ENCODE measurements around the gene SMYD1.

The SMYD1 gene

DNA sequence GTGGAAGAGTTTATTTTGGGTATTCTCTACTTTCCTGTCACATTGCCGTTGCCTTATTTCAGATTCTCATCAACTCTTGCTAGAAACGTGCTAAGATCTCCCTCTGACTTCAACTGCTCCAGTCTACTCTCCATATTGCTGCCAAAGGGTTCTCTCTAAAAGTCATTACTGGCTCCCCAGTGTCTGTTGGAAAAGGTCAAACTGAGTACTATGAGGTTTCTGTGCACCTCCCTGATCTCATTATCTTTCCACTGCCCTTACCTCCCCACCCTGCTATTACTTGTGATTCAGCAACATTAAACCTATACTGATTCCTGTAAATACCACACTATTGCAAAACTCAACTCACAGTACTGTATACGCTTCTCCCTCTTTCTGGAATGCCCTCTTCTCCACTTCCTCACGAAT lies 10.2 kb upstream of the SMYD1 start:
- DNase-seq = no peak

DNA sequence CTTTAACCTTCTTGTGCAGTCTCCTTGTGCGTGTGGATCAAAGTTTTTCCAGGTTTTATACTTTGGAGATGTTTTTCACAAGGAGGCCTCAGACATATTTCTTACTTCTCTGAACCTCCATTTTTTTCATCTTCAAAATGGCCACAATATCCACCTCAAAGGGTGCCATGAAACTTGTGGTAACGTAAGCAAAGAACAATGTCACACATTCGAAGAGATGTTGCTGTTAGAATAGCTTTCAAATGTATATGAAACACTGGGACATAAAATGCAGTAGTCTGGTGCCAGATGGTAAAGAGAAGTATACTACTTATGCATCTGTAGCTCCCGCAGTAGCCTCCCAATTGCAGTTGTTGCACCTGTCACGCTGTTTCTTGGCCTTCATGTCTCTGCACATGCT lies 9.4 kb upstream of the SMYD1 start:
- DNase-seq = no peak

DNA sequence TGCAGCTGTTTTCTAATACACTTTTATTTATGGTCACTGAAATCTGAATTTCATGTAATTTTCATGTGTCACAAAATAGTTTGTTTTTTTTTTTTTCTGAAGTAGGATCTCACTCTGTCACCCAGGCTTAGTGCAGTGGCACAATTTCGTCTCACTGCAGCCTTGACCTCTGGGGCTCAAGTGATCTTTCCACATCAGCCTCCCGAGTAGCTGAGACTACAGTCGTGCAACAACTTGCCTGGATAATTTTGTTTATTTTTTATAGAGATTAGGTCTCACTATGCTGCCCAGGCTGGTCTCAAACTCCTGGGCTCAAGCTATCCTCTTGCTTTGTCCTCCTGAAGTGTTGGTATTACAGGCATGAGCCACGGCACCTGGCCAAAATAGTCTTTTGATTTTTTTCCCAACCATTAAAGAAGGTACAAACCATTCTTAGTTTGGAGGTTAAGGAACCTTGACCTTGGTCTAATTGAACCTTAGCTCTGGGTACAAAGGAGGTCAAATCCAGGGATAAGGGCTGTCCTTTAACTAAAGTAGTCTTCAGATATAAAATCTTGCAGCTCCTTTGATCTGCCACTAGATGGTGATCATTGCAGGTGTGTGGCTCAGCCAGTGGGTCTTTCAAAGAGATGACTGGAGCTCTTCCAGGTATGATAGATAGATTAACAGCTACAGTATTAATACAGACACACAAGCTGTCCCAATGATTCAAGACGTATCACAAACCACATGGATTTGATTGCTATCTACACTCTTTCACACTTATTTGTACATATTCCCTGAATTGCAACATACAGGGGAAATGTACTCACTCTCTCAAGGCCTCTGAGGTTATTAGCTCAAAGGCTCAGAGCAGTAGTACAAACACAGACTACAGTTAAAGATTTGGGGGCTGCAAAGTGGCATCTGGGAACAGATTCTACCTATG lies 7.4 kb upstream of the SMYD1 start:
- peak; percentile 34 for DNase-seq

DNA sequence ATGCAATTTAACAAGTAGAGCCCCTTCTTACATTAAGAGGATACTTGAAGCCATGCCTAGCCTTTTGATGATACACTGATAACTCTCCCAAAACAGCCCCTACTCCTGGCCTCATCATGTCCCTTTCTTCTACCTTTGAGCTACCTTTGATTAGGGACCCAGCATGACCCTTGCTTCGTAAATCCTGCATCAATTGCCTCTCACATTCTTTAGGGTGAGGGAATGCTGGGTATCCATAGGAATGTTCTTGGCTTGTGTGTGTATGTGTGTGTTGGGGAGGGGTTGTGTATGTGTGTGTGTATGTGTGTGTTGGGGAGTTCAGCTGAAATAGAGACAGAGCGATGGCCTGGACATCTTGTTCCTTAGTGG lies 6.7 kb upstream of the SMYD1 start:
- DNase-seq = no peak

DNA sequence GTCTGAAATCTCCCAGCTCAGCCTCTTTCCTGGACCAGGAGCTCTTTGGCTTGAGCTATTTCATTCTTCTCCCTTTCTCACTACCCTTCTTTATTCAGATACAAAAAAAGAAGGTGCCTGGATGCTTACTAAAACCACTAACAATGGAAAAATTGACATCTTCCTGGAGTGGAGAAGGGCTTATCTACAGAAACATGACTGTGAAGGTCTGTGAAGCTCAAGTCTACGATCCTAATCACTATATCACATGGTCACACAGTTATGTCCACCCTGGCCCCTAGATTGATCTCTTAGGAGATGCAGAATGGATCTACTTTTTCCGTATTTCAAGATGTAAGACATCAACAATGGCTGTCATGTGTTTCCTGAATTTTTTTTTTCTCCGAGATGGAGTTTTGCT lies 6.3 kb upstream of the SMYD1 start:
- DNase-seq = no peak

DNA sequence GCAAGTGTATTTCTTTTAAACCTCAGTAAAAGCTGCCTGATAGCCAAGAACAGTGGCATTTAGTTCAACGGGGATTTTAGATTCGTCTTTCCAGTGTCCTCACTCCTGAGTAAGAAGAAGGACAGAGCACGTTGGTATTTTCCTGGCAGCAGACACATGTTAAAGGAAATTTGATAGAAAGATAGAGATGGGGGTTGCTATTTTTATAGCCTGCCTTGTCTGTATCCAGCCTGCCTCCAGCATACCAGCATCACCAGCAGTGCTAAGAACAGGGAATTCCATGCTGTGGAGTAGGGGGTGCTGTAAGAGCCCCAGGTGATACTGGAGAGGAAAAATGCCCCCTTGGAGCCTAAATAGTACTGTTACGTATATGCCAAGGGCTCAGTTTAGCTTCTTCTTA lies 1.1 kb upstream of the SMYD1 start:
- DNase-seq = no peak

DNA sequence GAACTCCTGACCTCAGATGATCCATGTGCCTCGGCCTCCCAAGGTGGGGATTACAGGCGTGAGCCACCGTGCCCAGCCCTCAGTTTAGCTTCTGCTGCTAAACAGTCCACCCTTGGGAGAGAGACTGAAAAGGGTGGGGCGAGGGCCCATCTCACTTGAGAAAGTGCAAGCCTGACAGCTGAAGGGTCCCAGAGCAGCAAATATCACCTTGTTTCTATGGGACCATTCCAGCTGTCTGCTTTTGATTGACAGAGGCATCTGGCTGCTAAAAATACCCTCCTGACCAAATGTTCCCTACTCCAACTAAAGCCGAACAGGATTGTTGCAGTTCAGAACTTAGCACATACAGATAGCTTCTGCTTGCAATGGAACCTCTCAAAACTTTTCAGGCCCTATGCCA lies 436 bp upstream of the SMYD1 start:
- DNase-seq = no peak

DNA sequence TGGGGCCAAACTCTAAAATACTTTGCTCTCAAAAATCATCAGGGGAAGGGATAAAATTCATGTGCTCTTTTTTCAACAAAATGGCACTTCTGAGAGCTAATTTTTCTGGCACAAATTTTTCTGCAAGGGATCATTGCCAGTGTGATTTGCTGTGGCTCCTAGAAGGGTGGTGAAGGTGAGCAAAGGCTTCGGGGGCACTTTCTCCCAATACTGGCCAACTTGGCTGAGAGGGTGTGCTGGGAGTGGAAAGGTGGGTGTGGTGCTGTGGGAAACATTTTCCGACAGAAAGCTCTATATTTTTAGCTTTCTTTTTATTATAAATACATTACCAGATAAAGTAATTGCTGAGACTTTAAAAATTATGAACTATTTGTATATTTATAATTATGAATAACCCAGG lies 419 bp downstream of the SMYD1 start:
- no peak for DNase-seq

DNA sequence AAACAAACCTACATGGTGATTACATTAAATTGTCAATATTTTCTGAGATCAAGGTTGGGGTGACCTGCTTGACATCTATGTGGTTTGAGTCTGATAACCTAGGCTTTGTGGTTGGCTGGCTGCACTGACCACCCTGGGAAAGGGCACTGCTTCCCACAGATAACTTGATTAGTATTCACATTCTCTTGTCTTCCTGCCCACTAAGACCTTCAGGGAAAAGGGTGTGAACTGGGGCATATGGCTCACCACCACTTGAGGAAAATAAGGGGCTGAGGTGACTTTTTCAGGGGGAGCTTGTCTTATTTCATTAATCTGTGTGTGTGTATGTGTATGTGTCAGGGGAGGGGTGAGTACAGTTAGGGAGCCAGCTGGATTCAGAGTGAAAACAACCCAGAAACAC lies 1.5 kb downstream of the SMYD1 start:
- DNase-seq = no peak

DNA sequence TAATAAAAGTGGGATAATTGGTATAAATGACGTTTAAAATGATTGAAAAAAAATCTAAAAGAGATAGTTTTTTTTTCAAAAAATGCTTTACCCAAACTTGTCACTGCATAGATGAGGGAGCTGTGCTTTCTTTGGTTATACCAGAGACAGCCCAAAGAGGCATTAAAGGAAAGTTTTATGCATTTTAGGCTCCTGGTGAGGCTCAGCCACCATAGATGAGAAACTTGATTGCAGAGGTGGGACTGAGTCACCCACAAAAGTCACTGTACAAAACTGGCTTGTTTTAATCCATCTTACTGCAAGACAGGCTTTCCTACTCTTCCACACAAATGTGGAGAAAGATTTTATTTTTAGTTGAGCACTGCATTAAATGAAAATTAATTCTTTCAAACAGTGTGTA lies 2.4 kb downstream of the SMYD1 start:
- no peak for DNase-seq

DNA sequence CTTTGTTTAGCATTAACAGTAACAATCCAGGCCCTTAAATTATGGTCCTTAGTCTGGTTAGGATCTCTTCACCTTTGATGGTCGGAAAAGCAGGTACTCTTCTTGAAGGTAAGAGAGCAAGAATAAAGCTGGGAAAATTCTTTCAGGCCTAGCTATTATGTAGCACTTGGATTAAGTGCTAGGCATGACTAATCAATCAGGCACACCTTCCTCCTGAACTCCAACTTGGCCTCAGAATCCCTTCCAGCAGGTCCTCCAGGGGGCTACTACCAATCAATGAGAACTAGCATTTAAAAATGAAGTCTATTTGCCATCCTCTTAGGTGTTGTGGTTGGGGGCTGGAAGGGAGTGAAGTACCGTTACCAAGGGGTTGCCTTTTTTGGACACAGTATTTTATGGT lies 3.7 kb downstream of the SMYD1 start:
- DNase-seq = no peak

DNA sequence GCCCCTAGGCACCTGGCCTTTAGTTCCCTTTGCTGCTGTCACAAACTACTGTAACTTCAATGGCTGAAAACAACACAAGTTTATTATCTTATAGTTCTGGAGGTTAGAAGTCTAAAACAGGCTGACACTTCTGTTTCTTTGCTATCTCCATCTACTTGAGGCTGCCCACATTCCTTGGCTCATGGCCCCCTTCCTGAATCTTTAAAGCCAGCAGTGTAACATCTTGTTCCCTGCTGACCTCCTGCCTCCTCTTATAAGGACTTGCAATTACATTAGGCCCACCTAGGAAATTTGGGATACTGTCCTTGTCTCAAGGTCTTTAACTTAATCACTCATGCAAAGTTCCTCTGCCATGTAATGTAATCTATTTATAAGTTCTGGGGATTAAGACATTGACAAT lies 6.5 kb downstream of the SMYD1 start:
- no peak for DNase-seq

DNA sequence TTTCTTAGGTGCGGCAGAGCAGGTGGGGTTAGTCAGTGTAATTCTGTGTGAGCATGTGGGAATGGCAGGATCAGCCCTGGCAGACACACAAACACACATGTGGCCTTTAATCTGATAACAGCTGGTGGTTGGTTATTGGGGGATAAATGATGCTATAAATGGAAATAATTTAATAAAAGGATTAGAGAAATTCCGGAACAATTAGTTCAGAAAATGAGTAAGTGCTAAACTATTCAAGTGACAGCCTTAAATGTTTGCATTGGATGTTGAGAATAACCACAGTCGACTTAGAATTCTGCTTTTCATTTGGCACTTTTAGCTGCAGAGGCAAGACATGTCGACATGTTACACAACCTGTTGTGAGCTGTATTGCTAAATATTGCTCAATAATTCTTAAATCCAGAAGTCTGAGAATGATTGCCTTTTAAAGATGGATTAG lies 7.2 kb downstream of the SMYD1 start:
- no peak for DNase-seq

DNA sequence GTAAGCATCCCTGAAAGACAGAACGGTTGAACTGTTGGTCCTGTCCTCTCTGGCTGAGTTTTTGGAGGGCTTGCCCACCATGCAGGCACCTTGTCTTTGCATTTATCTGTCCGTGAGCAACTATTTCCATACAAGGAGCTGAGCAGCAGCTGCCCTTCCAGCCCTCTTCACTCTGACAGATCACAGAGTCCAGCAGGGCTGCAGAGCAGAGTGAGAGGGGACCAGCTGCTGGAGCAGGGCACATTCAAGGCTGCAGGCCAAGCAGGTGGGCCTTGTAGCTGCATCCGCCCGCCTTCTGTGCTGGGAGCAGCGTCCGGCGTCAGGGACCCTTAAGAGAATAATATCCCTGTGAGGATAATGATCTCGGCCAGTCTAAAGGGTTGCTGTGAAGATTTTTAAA lies 9.5 kb downstream of the SMYD1 start:
- no peak for DNase-seq

DNA sequence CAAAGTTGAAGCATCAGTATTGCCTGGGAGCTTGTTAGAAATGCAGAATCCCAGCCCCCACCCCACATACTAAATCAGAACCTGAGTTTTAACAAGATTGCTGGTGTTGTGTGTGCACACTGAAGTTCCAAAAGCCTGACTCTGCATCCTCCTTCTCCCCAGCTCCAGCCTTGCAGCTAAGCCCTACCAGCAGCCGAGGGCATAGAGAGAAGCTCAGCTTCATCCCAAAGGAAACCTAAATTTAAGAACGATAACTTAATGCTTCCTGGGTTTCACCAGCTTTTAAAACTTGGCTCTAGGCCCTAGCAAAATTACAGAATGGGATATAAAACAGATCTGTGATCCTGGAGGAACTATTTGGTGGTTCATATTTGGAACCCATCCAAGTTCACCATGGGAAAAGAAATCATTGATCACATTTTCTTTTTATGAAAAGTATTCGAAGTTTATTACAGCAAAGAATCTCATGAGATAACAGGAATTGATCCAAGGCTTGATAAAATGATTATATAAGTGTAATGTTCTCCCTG lies 11.1 kb downstream of the SMYD1 start:
- DNase-seq = no peak

DNA sequence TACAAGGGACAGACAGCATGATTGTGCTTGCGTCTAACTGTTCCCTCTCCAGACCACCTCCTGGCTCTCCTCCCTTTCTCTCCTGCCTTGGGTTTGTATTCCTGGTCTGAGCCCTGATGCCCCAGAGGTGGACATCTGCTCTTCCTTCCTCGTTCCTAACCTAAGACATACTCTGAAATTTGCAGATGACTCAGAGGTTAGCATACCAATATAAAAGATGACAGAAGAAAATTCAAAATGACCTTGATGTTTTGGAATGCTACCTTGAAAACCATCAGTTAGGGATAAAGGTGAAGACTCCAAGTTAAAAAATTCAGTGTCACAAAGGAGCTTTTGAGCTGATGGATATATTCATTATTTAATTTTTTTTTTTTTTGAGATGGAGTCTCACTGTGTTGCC lies 12.9 kb downstream of the SMYD1 start:
- DNase-seq = no peak

DNA sequence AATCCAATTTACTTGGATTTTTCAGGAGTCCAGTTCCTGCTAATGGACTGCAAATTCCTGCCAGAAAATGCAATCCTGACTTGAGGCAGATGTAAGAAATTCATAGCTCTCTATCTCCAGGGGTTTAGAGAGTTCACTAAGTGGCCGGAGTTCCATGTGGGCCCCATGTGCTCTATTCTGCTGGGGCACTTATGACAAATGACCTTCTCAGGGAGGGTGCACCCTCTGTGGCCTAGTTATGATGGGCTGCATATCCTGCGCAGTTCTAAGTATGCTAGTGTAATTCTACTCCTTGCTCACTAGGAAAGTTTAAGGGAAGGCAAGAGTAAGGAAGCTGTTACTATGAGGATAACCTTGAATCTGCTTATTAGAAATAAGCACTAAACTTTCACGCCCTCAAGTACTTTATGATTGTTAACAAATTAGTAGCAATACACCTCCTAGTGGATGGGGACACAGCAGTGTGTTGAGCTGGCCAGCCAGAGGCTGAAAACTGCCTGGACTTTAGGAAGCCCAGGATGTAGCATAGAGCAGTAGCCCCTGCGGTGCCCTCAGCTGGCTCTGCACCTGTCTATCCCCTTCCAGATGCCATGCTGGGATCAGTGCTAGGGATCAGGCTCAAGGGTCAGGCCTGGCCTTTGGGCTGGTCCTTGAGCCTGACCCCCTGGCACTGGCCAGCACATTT lies 14.4 kb downstream of the SMYD1 start:
- no peak for DNase-seq

DNA sequence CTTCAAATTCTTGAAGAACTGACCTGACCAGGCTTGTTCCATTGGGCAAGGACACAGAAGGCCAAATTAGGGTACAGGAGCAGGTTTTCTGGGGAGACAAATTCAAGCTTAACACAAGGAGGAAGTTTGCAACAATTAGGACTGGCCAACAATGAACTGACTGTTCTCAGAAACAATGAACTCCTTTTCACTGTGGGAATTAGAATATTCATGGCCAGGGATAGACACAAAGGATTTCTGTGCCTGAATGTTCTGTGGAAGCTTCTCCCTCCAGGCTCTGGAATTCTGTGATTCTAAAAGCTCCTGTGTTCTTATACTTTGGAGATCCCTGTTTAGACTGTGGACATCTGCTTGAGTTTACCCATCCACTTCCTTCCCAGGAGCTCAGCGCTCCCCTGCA lies 15.2 kb downstream of the SMYD1 start:
- DNase-seq = no peak

DNA sequence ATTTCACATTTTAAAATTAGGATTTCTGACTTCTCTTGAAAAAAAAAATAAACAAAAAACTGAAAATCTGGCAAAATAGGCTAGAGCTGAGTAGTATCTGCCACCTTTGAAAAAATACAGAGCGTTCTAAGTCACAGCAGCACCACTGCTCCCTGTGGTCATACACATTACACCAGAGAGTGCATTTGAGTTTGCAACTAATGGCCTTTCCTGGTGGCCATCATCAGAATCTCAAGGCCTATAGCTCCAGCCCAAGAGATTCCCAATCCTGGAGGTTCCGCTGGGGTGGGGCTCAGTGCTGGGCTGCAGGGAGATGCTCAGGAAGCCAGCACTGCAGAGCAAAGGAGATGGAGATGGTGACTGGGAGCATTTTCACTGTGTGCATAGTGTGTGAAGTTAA lies 17.5 kb downstream of the SMYD1 start:
- no peak for DNase-seq

DNA sequence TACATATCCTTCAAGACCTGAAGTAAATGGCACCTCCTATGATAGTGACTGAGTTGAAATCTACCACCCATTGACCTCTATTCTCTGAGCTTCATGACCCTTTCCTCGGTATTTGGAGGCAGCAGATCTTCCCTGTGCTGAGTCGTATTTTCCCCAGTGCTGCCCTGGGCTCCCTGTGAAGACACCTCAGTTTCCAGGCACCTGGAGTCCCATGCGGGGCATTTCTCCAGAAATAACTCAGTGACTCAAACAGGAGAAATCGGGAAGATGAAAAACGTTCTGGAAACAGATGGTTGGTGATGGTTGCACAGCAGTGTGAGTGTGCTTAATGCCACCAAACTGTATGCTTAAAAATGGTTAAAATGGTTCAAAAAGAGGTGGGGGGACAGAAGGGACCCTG lies 18.0 kb downstream of the SMYD1 start:
- DNase-seq = no peak

DNA sequence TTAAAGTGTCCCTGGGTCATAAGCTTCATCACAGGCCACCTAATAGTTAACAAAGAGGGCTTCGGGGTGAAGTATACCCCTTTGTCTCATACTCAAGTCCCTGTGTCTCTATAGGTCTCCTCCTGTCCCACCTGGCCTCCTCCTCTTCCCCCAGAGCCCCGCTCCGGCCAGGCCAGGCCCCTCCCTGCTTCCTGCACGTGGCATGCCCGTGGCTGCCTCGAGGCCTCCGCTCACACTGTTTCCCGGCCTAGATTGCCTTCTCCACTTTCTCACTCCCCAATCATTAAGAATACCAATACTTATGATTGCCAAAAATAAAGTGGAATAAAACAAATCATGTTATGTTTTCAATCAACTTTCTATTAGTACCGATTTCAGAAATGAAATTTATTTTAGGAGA lies 18.8 kb downstream of the SMYD1 start:
- DNase-seq = no peak

DNA sequence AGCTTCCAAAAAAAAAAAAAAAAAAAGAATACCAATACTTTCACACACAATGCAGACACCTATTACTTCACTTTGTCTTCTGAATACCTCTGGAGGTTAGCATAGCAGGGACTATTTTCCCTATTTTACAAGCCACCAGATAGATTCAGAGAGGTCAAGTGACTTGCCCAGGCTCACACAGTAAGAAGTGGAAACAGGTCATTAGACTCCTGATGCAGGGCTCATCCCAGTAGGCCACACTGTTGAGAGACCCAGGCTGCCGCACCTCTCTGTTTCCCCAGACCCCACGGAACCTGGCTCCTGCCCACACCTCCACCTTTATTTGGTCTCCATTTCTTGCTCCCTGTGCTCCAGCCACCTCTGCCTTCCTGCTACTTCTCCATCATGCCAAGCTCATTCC lies 19.4 kb downstream of the SMYD1 start:
- DNase-seq = no peak

DNA sequence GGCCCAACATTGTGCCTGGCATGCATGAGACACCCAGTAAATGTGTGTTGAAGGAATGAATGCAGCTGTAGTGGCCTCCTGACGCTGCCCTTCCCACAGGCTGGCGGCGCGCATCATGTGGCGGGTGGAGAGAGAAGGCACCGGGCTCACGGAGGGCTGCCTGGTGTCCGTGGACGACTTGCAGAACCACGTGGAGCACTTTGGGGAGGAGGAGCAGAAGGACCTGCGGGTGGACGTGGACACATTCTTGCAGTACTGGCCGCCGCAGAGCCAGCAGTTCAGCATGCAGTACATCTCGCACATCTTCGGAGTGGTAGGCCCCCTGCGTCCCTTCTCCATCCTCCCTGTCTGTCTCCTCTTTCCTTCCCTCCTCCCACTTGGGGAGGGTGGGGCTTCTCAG lies 20.1 kb downstream of the SMYD1 start:
- DNase-seq = no peak

DNA sequence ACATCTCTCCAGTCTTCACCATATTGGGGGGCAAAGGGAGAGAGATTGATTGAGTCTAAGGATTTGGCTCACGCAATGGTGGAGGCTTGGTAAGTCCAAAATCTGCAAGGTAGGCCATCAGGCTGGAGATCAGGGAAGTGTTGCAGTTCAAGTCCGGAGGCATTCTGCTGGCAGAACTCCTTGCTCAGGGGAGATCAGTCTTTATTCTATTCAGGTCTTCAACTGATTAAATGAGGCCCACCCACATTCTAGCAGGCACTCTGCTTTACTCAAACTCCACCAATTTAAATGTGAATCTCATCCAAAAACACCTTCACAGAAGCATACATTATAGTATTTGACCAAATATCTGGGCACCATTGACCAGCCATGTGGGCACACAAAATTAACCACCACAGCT lies 21.4 kb downstream of the SMYD1 start:
- DNase-seq = no peak
